Ovary (tissue), 9 donors: ENCODE measurements around the gene RABEPK. TPM values are rescaled to one million over a fixed set of nuclear protein-coding genes. Genes with fewer than 3 reads are reported as not detected.
A peak's percentile ranks its signal among the peaks of the same experiment; 100 is the strongest.

Experiments
- DNase-seq, 5 donors: peaks; one replicate each; pipeline ENCODE4 v3.0.0-alpha.2; 2019 to 2020
- H3K27ac ChIP-seq, 2 donors: fragments of 200-600 bp; one replicate each; pipeline versions ENCODE4 v1.5.1 to v1.8.0; 2019 to 2022
- H3K27me3 ChIP-seq: fragments of 200-600 bp; one replicate; pipeline ENCODE4 v1.8.0; 2022
- H3K36me3 ChIP-seq: fragments of 200-600 bp; sonication (generic); one replicate; pipeline ENCODE4 v1.5.1; 2019
- H3K4me1 ChIP-seq: one replicate; pipeline ENCODE4 v1.8.1; 2013; ENCODE audit warnings: mild to moderate bottlenecking, moderate library complexity; ENCODE audit not compliant: insufficient read depth
- H3K4me3 ChIP-seq: fragments of 200-600 bp; sonication (generic); one replicate; pipeline ENCODE4 v1.5.1; 2017
- H3K9me3 ChIP-seq, 2 donors: fragments of 200-600 bp in 1 of 2; sonication (generic) in 1 of 2; one replicate each; pipeline versions ENCODE4 v1.5.1 to v1.8.1; 2013 to 2019; ENCODE audit warnings: mild to moderate bottlenecking in 1 of 2, moderate library complexity in 1 of 2
- CTCF ChIP-seq, 3 donors: fragments of 450-650 bp in 2 of 3; fragments of 200-600 bp in 1 of 3; IDR thresholded peaks; one replicate each; pipeline versions ENCODE4 v1.5.1 to v1.8.0; 2016 to 2022; ENCODE audit warnings: antibody characterized with exemption in 3 of 3, mild to moderate bottlenecking in 1 of 3
- EP300 ChIP-seq: sonication (generic); formaldehyde crosslinking; IDR thresholded peaks from one replicate; pipeline ENCODE4 v1.6.1; 2017; ENCODE audit warnings: antibody characterized with exemption
- POLR2A ChIP-seq: fragments of 450-650 bp; IDR thresholded peaks from one replicate; pipeline ENCODE4 v1.6.1; 2017; ENCODE audit warnings: antibody characterized with exemption, mild to moderate bottlenecking, moderate library complexity
- WGBS, 3 donors: extraction: QIAGEN DNeasy Blood & Tissue Kit in 1 of 3; methylation state at CpG; one replicate each; pipeline versions ENCODE4 v1.1.5 to v1.1.7; 2013 to 2017; 5-methylcytosine and 5-hydroxymethylcytosine counted together
- intact Hi-C, 4 donors: fragments of 100-400 bp; cut with DNase I; formaldehyde crosslinking; loops; one replicate each; pipeline versions ENCODE4 v1.11.0 to v1.15.1; 2022 to 2023
- polyA plus RNA-seq, 2 donors: library from polyadenylated mRNA; stranded (reverse); fragments of 200-250 nt in 1 of 2; fragments of 350-450 nt in 1 of 2; fragmentation: Illumina TruSeq in 1 of 2; extraction: RNeasy Lipid Tissue Mini Kit (QIAGEN cat#74804) in 1 of 2; gene quantifications; one replicate each; pipeline ENCODE4 v1.2.3, GENCODE V29; 2013 to 2014
- total RNA-seq, 7 donors: library from RNA; depleted of rRNA in 2 of 7; stranded (reverse); fragments of >200 nt in 2 of 7; fragmentation: NEBNext Ultra II Directional in 3 of 7; extraction: Animal tissue kit (Norgen Biotek cat#: 25700) in 3 of 7; gene quantifications; one replicate each; pipeline versions ENCODE4 v1.1.0 to v1.2.4, GENCODE V29; 2016 to 2023
- donor health status: DM: no; HTN: no; CAD: no; lungs with moderate emphysema.
- donor health status: DM: no; HTN: no; CAD: no.
- donor health status: Bipolar disorder and iron deficiency.
- donor health status: DM: yes; HTN: yes; CAD: no.
- donor health status: DM: no; HTN: no; CAD: no.
- donor health status: DM: yes; HTN: yes; CAD: no.

Gene RABEPK
- total and polyA plus RNA-seq, 9 donors, result 7.7 to 24.4 (median 15.0) TPM

DNA sequence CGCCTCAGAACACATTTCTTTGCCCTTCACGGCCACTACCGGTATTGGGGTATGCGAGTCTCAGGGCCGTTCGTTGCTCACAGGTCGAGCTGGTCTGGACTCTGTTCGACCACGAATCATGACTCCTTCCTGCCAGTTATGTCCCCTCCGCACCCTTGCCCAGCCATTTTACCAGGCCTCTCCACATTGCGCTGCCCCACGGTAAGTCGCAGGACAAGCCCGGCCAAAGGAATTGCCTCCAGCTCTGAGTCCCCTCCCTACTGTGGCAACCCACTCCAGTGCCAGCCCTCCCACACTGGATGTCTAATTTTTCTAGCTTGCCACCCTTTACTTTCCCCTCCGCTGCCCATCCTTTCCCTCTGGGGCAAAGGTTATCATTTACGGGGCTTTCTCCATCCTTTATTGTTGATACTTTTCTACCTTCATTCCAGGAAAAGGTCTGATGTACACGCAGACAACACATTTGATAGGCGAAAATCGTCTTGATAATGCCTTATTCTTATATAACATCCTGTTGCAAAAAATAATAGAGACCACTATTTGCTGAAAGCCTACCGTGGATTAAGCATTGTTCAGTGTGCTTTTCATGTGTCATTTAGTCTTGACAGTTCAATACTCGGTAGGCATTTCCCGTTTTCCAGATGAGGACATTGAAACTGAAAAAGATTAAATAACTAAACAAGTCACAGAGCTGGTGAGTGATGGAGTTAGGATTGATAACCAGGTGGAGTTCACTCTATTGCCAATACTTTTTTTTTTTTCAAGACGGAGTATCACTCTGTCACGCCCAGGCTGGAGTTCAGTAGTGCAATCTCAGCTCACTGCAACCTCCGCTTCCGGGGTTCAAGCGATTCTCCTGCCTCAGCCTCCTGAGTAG lies 41.8 kb downstream of the RABEPK start:
- intact Hi-C loops, result loop anchor here in 1 of 4 donors (2.0 to 5.0 kb wide), 2 partner anchors 53 to 1085 kb away; partner anchors contain the start of genes MVB12B and PPP6C
- peak overlapping the region; percentile 74 to 81 for H3K27ac ChIP-seq
- no peaks in the 10 kb centered on the region for H3K27me3 ChIP-seq
- H3K9me3 ChIP-seq, result no peaks in the 10 kb centered on the region
- H3K4me3 ChIP-seq, result peak overlapping the region; percentile 92
- 23 to 26% (median 24%) methylated on average over 27 of the region's 27 CpGs for WGBS, 3 donors
- peaks cover 11% of the 10 kb centered on the region for H3K4me1 ChIP-seq
- DNase-seq, result no peak
- H3K36me3 ChIP-seq, result no peaks in the 10 kb centered on the region
- TF ChIP-seq POLR2A (no peak), CTCF (IDR thresholded peaks at IDR 0.05) (no peak), EP300 (no peak)

DNA sequence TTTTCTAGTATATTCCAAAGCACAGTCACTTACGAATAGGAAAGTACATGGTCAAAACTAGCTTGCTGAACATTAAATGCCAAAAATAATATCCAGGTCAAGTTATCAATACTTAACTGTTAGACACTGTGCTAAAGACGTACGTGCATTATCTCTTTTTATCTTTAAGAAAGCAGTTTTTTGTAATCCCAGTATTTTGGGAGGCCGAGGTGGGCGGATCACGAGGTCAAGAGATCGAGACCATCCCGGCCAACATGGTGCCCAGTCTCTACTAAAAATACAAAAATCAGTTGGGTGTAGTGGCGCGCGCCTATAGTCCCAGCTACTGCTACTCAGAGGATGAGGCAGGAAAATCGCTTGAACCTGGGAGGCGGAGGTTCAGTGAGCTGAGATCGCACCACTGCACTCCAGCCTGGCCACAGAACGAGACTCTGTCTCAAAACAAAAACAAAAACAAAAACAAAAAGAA lies 43.5 kb downstream of the RABEPK start:
- H3K4me1 ChIP-seq, result peaks cover 7% of the 10 kb centered on the region
- 84 to 87% (median 85%) methylated on average over 15 of the region's 15 CpGs for WGBS, 3 donors
- H3K27me3 ChIP-seq, result no peaks in the 10 kb centered on the region
- no peaks in the 10 kb centered on the region for H3K9me3 ChIP-seq
- intact Hi-C loops, result loop anchor here in 1 of 4 donors (5.0 kb wide), 1 partner anchor 1083 kb away; the partner anchor contains the start of gene MVB12B
- H3K36me3 ChIP-seq, result no peaks in the 10 kb centered on the region
- no peak overlapping the region for H3K27ac ChIP-seq
- DNase-seq, result no peak
- no peak overlapping the region for H3K4me3 ChIP-seq
- TF ChIP-seq POLR2A (no peak), EP300 (no peak), CTCF (IDR thresholded peaks at IDR 0.05) (no peak)

- Histone ChIP-seq H3K27ac (no peak overlapping the region), H3K4me1 (no peaks in the 10 kb centered on the region), H3K4me3 (no peak overlapping the region), H3K27me3 (no peaks in the 10 kb centered on the region), H3K36me3 (no peaks in the 10 kb centered on the region), H3K9me3 (no peaks in the 10 kb centered on the region)
- WGBS, 3 donors, result 74 to 82% (median 77%) methylated on average over 6 of the region's 6 CpGs
- DNase-seq, result no peak
- TF ChIP-seq POLR2A (no peak), CTCF (IDR thresholded peaks at IDR 0.05) (no peak), EP300 (no peak)
- intact Hi-C loops, result no loop called here
Observed at GRCh38 chr9:125246261-125246667, 45.9 kb downstream of the RABEPK start.

DNA sequence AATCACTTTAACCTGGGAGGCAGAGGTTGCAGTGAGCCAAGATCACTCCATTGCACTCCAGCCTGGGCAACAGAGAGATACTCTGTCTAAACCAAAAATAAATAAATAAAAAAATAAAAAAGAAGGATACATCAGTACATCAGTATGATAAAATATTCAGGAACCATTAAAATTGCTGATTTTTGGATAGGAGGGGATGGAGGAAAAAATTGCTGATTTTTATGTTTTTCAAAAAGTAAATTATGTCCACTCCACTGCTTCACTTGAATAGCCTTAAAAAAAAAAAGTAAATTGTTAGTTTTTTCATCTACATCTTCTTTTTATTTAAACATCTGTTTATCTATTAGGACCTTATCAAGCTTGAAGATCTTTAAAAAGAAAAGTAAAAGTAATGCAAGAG lies 53.9 kb downstream of the RABEPK start:
- intact Hi-C loops, result no loop called here
- no peaks in the 10 kb centered on the region for H3K9me3 ChIP-seq
- H3K4me1 ChIP-seq, result no peaks in the 10 kb centered on the region
- no peaks in the 10 kb centered on the region for H3K27me3 ChIP-seq
- H3K27ac ChIP-seq, result no peak overlapping the region
- H3K4me3 ChIP-seq, result no peak overlapping the region
- DNase-seq, result no peak
- TF ChIP-seq POLR2A (no peak), CTCF (IDR thresholded peaks at IDR 0.05) (no peak), EP300 (no peak)
- no peaks in the 10 kb centered on the region for H3K36me3 ChIP-seq
